ENCODE data around the gene GRIK4. TPM values are rescaled to one million over a fixed set of nuclear protein-coding genes. Genes with fewer than 3 reads are reported as not detected.

Gene GRIK4
- total RNA-seq, 2 experiments from 2014 or later: not detected

DNA sequence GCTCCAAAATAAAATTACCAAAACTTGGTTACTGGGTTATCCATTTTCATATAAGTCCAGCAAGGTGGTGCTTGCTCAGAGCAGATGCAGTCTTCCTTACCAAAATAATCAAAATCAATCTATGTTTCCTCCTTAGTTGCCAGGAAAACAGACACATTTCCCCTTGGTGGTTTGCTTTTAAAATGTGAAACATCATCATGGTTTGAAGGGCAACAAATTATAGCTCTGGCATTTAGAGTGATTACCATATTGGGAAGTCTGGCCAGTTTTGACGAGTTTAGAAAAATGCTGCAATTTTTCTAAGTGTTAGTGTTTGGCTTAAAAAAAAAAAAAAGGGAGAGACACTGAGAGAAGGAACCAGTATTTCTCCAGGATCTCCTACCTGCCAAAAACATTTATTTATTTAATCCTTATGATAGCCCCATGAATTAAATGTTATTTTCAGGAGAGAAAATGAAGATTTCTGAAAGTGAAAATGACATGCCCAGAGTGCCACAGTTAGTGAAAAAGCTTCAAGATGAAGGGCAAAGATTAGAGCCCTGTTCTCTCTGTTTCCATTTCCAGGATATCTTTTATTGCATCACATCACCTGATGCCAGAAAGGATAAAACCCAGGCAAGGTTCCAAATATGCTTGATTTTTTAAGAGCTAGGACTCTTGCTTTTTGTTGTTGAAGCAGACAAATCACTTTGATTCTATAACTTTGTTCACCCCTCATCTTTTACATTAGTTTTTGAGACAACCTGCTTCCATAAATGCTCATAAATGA is 482.7 kb downstream of the GRIK4 start:
- no peaks in the 10 kb centered on the region for H3K36me3 Mint-ChIP-seq (ENCODE audit: low read depth)
- no peak for DNase-seq
- ChIA-PET POLR2A (no interaction called here), CTCF (no interaction called here)
- no peak overlapping the region for H3K4me3 Mint-ChIP-seq
- no peak for ATAC-seq
- H3K4me1 Mint-ChIP-seq (ENCODE audit: low read depth): peaks cover 6% of the 10 kb centered on the region
- intact Hi-C loops (cut with micrococcal nuclease): no loop called here
- peaks cover 13% of the 10 kb centered on the region for H3K27me3 Mint-ChIP-seq
- H3K27ac Mint-ChIP-seq: no peak overlapping the region
- no peaks in the 10 kb centered on the region for H3K9me3 Mint-ChIP-seq
- TF ChIP-seq, protein P1, sequence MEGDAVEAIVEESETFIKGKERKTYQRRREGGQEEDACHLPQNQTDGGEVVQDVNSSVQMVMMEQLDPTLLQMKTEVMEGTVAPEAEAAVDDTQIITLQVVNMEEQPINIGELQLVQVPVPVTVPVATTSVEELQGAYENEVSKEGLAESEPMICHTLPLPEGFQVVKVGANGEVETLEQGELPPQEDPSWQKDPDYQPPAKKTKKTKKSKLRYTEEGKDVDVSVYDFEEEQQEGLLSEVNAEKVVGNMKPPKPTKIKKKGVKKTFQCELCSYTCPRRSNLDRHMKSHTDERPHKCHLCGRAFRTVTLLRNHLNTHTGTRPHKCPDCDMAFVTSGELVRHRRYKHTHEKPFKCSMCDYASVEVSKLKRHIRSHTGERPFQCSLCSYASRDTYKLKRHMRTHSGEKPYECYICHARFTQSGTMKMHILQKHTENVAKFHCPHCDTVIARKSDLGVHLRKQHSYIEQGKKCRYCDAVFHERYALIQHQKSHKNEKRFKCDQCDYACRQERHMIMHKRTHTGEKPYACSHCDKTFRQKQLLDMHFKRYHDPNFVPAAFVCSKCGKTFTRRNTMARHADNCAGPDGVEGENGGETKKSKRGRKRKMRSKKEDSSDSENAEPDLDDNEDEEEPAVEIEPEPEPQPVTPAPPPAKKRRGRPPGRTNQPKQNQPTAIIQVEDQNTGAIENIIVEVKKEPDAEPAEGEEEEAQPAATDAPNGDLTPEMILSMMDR (IDR thresholded peaks at IDR 0.05): no peak

DNA sequence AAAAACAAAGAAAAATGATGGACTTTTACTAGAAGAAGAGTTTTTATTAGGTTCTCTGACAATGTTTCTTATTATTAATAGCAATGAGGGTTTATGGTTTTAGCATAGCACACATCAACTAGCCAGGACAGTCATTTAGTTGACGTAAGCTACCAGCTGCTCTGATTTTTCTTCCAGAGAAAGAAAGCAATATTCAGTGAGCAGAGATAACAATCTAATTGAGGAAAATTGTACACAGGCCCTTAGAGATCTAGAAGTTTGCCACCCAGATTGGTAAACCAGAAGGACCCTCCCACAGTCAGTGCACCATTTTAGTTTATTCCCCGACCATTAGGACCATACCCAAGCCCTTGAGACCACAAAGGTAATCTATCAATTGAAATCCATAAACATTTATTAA is 483.6 kb downstream of the GRIK4 start:
- no peaks in the 10 kb centered on the region for H3K9me3 Mint-ChIP-seq
- peaks cover 6% of the 10 kb centered on the region for H3K4me1 Mint-ChIP-seq (ENCODE audit: low read depth)

DNA sequence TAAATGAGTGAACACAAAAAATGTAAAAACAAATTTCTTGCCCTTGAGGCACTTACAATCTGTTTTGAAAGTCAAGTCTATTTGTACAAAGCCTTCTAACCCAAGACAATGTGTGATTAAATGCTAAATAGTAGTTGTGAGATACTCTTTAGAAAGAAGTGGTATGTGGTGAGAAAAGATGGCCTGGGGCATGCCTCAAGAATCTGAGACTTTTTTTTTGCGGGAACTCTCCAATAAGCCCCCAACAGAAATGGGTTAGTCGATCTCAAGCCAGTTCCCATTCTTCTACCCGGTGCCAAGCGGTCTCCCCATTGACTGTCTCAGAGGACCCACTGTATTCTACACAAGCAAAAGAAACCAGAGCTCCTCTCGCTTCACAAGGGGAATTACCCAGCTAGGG is 485.4 kb downstream of the GRIK4 start:
- no peak overlapping the region for H3K27ac Mint-ChIP-seq
- peaks cover 6% of the 10 kb centered on the region for H3K4me1 Mint-ChIP-seq (ENCODE audit: low read depth)
- CTCF ChIA-PET: interaction anchor here (0.5 to 1.4 kb wide), 3 partner anchors 22 to 1963 kb away, joined by 3 read pairs; no protein-coding TSS in a partner anchor
- peaks cover 15% of the 10 kb centered on the region for H3K27me3 Mint-ChIP-seq
- ATAC-seq (no peak), DNase-seq (no peak)
- no peak overlapping the region for H3K4me3 Mint-ChIP-seq
- POLR2A ChIA-PET: no interaction called here
- intact Hi-C loops (cut with micrococcal nuclease): no loop called here
- H3K36me3 Mint-ChIP-seq (ENCODE audit: low read depth): no peaks in the 10 kb centered on the region
- TF ChIP-seq, protein P1 (IDR thresholded peaks at IDR 0.05): no peak
- H3K9me3 Mint-ChIP-seq: no peaks in the 10 kb centered on the region

More for the DNA sequence above, 483.6 kb downstream of the GRIK4 start:
- Mint-ChIP-seq H3K27ac (no peak overlapping the region), H3K4me3 (no peak overlapping the region), H3K27me3 (peaks cover 16% of the 10 kb centered on the region), H3K36me3 (ENCODE audit: low read depth) (no peaks in the 10 kb centered on the region)
- TF ChIP-seq, protein P1 (IDR thresholded peaks at IDR 0.05): no peak
- ChIA-PET POLR2A (no interaction called here), CTCF (interaction anchor here (1.1 kb wide), 1 partner anchor 10 kb away, joined by 3 read pairs; no protein-coding TSS in a partner anchor)
- no peak for DNase-seq
- ATAC-seq: no peak
- intact Hi-C loops (cut with micrococcal nuclease): no loop called here

DNA sequence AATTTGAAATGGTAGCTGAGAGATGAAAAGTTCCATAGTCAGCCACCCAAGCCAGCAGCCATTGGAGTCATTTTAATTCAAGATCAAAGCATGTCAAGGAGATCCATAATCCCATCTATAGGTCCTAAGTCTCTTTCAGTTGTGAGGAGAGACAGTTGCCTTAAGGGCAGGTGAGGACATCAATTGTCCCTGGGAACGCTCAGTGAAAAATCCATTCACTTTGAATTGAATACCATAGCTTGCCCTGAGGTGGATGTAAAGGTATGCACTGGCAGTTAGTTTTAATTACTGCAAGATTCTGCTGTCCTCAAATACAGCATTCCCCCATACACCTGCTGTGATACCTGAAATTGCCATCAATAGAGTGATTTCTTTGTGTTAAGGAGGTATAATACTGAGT is 487.0 kb downstream of the GRIK4 start:
- CTCF ChIA-PET: interaction anchor here (2.0 kb wide), 1 partner anchor 9 kb away, joined by 4 read pairs; no protein-coding TSS in a partner anchor
- intact Hi-C loops (cut with micrococcal nuclease): no loop called here
- POLR2A ChIA-PET: no interaction called here

More for the DNA sequence above, 487.0 kb downstream of the GRIK4 start:
- TF ChIP-seq, protein P1 (IDR thresholded peaks at IDR 0.05): no peak
- Mint-ChIP-seq H3K4me3 (no peak overlapping the region), H3K36me3 (ENCODE audit: low read depth) (no peaks in the 10 kb centered on the region), H3K4me1 (ENCODE audit: low read depth) (peaks cover 6% of the 10 kb centered on the region), H3K27me3 (peaks cover 18% of the 10 kb centered on the region), H3K27ac (no peak overlapping the region), H3K9me3 (no peaks in the 10 kb centered on the region)
- ATAC-seq (no peak), DNase-seq (no peak)
